Tibial artery (tissue), 4 donors: ENCODE results near the gene TNFAIP3.

Source experiments
- DNase-seq, 2 donors: peaks; one replicate each; pipeline ENCODE4 v3.0.0-alpha.2; 2019
- H3K27ac ChIP-seq, 2 donors: fragments of 200-600 bp; sonication (generic) in 1 of 2; 1 replicate in 1 of 2; 2 replicates in 1 of 2; pipeline ENCODE4 v1.5.1; 2018 to 2019; ENCODE audit warnings: mild to moderate bottlenecking in 1 of 2
- H3K27me3 ChIP-seq, 2 donors: fragments of 200-600 bp; sonication (generic) in 1 of 2; one replicate each; pipeline versions ENCODE4 v1.5.1 to v1.6.0; 2016 to 2019
- H3K36me3 ChIP-seq, 3 donors: fragments of 200-600 bp; sonication (generic) in 2 of 3; one replicate each; pipeline ENCODE4 v1.5.1; 2016 to 2019; ENCODE audit warnings: mild to moderate bottlenecking in 2 of 3
- H3K4me1 ChIP-seq, 4 donors: fragments of 200-600 bp; sonication (generic) in 2 of 4; 1 replicate in 3 of 4; 2 replicates in 1 of 4; pipeline ENCODE4 v1.5.1; 2016 to 2019
- H3K4me3 ChIP-seq, 2 donors: fragments of 200-600 bp; sonication (generic) in 1 of 2; 1 replicate in 1 of 2; 2 replicates in 1 of 2; pipeline ENCODE4 v1.5.1; 2018 to 2019; ENCODE audit warnings: mild to moderate bottlenecking in 2 of 2
- H3K9me3 ChIP-seq, 3 donors: fragments of 200-600 bp; sonication (generic) in 1 of 3; one replicate each; pipeline ENCODE4 v1.5.1; 2016 to 2019
- CTCF ChIP-seq, 2 experiments: fragments of 200-600 bp in 1 of 2; fragments of 450-650 bp in 1 of 2; IDR thresholded peaks; one replicate each; pipeline ENCODE4 v1.5.1; 2017 to 2019; ENCODE audit warnings: antibody characterized with exemption in 2 of 2, mild to moderate bottlenecking in 1 of 2, moderate library complexity in 1 of 2
- intact Hi-C: fragments of 100-400 bp; cut with DNase I; formaldehyde crosslinking; loops from one replicate; pipeline ENCODE4 v1.15.0; 2023; ENCODE audit warnings: low total_unique reads

The TNFAIP3 gene

GRCh38 chr6:137878486-137879285 lies 11.6 kb downstream of the TNFAIP3 start:
- H3K4me3 ChIP-seq: no peak overlapping the region
- no peaks in the 10 kb centered on the region for H3K27me3 ChIP-seq
- H3K4me1 ChIP-seq: peaks cover 0 to 8% (median under 1%) of the 10 kb centered on the region in 4 donors
- H3K9me3 ChIP-seq: no peaks in the 10 kb centered on the region
- peak in 1 of 2 donors; percentile 39 for DNase-seq
- intact Hi-C loops: no loop called here
- peak overlapping the region; percentile 3 to 11 for H3K27ac ChIP-seq
- no peak for TF ChIP-seq CTCF (IDR thresholded peaks at IDR 0.05)
- H3K36me3 ChIP-seq: peaks cover 48 to 87% (median 66%) of the 10 kb centered on the region in 3 donors

GRCh38 chr6:137879299-137879698 lies 12.2 kb downstream of the TNFAIP3 start:
- H3K4me1 ChIP-seq: peaks cover 0 to 5% (median 0%) of the 10 kb centered on the region in 4 donors
- H3K36me3 ChIP-seq: peaks cover 48 to 86% (median 66%) of the 10 kb centered on the region in 3 donors
- no peak for DNase-seq
- H3K27me3 ChIP-seq: no peaks in the 10 kb centered on the region
- H3K9me3 ChIP-seq: no peaks in the 10 kb centered on the region
- no peak overlapping the region for H3K4me3 ChIP-seq
- intact Hi-C loops: no loop called here
- TF ChIP-seq CTCF (IDR thresholded peaks at IDR 0.05): no peak
- H3K27ac ChIP-seq: peak overlapping the region in 1 of 2 donors; percentile 3

- no peak overlapping the region for H3K27ac ChIP-seq
- no peaks in the 10 kb centered on the region for H3K9me3 ChIP-seq
- no peak overlapping the region for H3K4me3 ChIP-seq
- peaks cover 0 to 4% (median 0%) of the 10 kb centered on the region in 4 donors for H3K4me1 ChIP-seq
- H3K27me3 ChIP-seq: no peaks in the 10 kb centered on the region
- TF ChIP-seq CTCF (IDR thresholded peaks at IDR 0.05): no peak
- intact Hi-C loops: no loop called here
- DNase-seq: no peak
- H3K36me3 ChIP-seq: peaks cover 46 to 78% (median 66%) of the 10 kb centered on the region in 3 donors
These were observed 13.1 kb downstream of the TNFAIP3 start for GRCh38 chr6:137879885-137880745.

- peaks cover 37 to 70% (median 61%) of the 10 kb centered on the region in 3 donors for H3K36me3 ChIP-seq
- no peak for TF ChIP-seq CTCF (IDR thresholded peaks at IDR 0.05)
- intact Hi-C loops: no loop called here
- no peak overlapping the region for H3K4me3 ChIP-seq
- no peaks in the 10 kb centered on the region for H3K9me3 ChIP-seq
- H3K4me1 ChIP-seq: peaks cover 0 to 4% (median 0%) of the 10 kb centered on the region in 4 donors
- no peak for DNase-seq
- H3K27me3 ChIP-seq: no peaks in the 10 kb centered on the region
- H3K27ac ChIP-seq: no peak overlapping the region
These were observed 13.9 kb downstream of the TNFAIP3 start for GRCh38 chr6:137880746-137881521.

- no peak for DNase-seq
- Histone ChIP-seq H3K36me3 (peaks cover 33 to 64% (median 56%) of the 10 kb centered on the region in 3 donors), H3K4me3 (no peak overlapping the region), H3K27ac (no peak overlapping the region), H3K9me3 (no peaks in the 10 kb centered on the region), H3K27me3 (no peaks in the 10 kb centered on the region), H3K4me1 (peaks cover 0 to 4% (median 0%) of the 10 kb centered on the region in 4 donors)
- intact Hi-C loops: no loop called here
- TF ChIP-seq CTCF (IDR thresholded peaks at IDR 0.05): no peak
These were observed 14.4 kb downstream of the TNFAIP3 start for GRCh38 chr6:137881522-137881886.
